HG02970 (cell line): ENCODE results near the gene SULF2.

Source experiments
- ATAC-seq: cut with Tn5 transposase; IDR thresholded peaks from one replicate; pipeline ENCODE4 v1.9.1; 2021; ENCODE audit warnings: mild to moderate bottlenecking, moderate library complexity, moderate number of reproducible peaks; ENCODE audit not compliant: unreplicated experiment, low FRiP score

The SULF2 gene

GRCh38 chr20:47691625-47692024 is 93.7 kb downstream of the SULF2 start:
- no peak for ATAC-seq

- no peak for ATAC-seq
Measured at GRCh38 chr20:47689731-47690130, 95.5 kb downstream of the SULF2 start.

GRCh38 chr20:47688385-47689381 is 96.6 kb downstream of the SULF2 start:
- no peak for ATAC-seq

DNA sequence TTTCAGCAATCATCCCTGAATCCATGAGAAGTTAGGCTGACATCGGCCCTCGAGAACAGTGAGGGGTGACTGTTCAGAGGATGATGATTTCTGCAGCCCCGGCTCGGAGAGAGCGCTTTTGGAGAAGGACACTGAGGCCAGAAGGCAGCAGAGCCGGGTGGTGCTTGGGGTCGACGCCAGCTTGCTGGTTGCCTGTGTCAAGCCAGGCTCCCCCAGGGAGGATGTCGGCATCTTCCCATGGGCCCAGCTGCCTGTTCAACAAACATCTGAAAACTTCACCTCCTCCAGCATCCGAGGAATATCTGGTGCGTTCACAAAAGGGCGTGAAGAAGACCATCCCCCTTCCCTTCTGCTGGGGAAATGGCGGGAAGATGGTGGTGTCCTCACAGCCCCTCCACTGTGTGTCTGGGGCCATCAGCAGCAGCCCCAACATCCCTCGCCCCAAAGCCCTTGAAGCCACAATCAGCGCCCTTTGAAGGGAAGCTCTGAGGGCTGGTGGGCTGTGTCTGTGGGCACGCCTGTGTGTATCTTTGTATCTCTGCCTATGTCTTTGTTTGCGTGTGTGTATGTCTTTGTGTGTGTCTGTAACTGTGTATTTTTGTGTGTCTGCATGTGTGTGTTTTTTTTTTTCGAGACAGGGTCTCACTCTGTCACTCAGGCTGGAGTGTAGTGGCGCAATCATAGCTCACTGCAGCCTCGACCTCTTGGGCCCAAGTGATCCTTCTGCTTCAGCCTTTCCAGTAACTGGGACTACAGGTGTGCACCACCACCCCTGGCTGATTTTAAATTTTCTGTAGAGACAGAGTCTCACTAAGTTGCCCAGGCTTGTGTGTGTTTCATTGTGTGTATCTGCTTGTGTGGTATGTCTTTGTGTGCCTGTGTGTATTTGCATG is 97.9 kb downstream of the SULF2 start:
- no peak for ATAC-seq

GRCh38 chr20:47686545-47686944 is 98.7 kb downstream of the SULF2 start:
- ATAC-seq = no peak

DNA sequence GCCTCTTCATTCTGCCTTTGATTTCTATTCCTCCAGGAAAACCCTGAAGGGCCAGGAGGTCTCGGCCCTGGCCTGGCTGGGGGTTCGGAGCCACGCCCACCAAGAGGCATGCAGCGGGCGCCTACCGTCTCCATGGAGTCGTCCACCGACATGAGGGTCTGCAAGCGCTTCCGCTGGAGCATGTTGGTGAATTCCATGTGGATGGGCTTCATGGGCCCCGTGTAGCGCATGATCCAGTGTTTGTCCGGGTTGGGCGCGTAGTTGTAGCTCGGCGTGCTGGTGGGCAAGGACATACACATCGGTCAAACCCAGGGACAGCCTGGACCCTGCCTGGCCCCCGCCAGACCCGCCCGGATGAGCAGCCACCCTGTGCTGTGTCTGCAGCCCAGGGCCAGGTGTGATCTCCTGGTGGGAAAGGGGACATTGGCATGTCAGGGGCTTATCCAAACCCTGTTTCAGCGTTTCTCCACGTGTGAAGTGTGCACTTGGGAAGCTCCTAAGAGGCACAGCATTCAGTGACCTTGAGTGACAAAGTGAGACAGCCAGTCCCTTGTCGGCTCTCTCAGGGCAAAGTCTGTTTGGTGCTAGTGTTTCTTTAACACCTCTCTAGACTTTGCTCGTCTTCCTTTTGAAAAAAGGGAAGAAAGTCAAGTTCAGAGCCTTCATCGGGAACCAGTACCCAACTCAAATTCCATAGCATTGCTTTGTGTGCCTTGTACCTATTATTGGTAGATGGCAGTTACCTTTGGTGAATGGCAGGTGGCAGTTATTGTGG is 100.8 kb downstream of the SULF2 start:
- ATAC-seq = no peak

- ATAC-seq = no peak
Measured at GRCh38 chr20:47682916-47683315, 102.4 kb downstream of the SULF2 start.

DNA sequence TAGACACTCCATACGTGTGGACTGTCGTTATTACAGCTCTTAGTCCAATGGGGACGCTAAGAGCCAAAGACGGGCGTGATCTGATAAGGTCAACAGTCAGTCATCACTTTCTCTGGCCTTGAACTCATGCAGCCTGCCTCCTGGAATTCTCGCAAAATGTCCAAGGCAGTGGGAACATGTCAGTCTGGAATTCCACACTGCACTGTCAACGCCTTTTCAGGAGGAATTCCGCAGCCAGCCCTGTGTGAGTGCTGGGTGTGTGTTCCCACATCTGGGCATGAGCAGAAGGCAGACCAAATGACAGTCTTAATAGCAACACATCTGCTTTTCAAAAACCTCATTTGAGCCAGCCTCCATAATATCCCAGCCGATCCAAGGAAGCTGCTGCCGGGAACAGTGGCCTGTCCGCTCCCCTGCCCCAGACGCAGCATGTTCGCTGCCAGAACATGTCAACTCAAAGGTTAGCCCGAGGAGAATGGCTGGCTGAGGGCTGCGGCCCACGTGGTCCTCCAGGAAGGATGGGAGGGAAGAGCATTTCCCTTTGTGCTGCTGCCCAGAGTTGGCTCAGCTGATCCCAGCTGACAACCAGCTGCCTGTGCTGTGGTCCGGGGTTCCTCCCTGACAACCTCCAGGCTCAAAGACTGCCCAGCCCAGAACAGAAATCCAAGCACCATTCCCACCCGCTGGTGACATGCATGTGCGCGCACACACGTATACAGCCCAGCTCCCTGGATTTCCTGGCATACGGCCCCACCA is 103.1 kb downstream of the SULF2 start:
- no peak for ATAC-seq

GRCh38 chr20:47680804-47681529 is 104.3 kb downstream of the SULF2 start:
- no peak for ATAC-seq

DNA sequence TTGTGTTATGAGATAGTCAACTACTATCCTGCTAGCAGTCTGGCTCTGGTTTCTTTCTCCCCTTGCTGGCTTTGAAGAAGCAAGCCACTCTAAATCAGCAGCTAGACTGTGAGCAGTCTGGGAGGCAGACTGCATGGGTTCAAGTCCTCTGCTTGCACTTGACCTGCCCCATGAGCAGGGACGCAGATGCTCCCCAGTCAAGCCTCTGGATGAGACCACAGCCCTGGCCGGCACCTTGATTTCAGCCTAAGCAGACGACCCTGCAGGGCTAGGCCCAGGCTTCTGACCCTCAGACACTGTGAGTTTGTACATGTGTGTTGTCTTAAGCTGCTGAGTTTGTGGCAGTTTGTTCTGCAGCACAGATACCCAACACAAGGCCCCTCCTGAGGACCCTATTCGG is 105.8 kb downstream of the SULF2 start:
- ATAC-seq = no peak

- ATAC-seq = no peak
Measured at GRCh38 chr20:47678536-47678935, 106.7 kb downstream of the SULF2 start.

DNA sequence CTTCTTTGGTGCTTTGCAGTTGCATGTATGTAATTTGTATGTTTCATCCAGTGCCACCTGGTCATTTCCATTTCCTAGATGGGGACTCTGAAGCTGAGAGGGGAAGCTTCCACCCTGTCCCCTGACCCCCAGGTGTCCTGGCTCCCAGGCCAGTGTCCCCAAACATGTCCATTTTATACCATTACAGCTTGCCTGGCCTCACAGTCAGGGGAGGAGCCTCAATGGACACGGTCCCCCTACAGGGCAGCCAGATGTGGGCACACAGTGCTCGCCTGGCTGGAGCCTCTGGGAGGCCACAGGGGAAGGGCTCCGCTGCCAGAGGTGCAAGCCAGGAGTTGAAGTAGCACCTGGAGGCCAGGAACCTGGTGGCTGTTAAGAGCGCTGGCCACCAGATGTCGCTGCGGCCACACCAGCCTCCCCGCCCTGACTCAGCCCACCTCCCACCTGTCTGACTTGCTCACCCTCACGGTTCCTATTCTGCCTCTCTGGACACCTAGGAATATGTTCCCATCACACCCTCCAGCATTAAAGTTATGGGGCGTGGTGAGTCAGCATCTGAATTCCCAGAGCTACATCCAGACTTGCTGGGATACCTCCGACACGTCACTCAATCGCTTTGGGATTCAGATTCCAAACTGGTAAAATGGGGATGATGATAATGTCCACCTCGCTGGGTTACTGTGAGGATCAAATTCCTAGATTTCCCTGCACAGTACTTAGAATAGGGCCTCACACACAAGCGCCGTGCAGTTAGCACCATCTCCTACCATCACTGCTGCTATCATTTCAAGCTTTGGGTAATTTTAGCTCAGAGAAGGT is 107.4 kb downstream of the SULF2 start:
- no peak for ATAC-seq

DNA sequence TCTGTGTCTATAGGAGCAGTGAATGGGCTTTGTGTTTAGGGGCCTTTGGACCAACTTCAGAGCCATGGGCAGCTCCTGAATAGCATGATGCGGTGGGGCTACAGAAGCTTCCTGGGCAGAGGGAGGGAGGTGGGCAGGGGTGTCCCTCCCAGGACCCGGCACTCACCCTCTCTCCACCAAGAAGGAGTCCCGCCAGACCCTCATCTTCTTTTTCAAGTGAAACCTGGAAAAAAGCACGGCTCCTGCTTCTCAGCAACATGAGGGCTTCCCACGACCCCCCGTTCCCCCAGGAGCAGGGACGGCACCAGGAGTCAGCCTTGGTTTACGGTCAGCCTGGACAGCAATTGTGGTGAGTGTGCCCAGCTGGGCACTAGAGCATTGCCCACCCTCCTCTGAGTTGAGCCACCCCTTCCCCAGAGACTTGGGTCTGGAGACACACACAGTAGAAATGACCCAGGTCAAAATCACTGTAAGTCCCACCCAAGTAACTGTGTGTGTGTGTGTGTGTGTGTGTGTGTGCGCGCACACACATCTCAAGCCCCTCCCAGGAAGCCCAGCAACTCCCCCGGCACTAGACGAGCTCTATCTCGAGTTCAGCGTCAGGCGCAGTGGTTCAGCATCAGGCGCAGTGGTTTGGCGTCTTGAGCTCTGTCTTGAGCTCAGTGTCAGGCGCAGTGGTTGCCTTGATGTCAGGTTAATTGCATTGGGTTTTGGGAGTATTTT is 108.2 kb downstream of the SULF2 start:
- no peak for ATAC-seq

DNA sequence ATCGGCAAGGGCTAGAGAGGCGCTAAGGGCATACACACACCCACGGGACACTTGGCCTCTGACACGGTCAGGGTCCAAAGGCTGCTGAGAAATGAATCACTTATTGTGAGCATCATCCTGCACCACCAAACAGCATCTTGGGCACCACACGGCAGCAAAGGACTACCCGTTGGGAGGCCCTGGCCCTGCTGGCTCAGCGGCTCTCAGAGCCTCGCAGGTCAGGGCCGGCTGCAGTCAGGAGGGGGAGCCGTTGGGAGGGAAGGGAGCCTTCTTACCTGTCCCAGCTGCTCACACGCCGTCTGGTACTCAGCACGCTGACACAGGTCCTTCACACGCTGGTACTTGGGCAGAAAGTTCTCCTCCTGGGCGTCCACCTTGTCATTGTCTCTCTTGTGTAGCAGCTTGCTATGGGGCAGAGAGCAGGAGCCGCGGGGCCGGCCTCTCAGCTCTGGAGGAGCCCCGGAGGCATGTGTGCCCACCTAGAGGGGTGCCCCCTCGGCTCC is 109.0 kb downstream of the SULF2 start:
- no peak for ATAC-seq

DNA sequence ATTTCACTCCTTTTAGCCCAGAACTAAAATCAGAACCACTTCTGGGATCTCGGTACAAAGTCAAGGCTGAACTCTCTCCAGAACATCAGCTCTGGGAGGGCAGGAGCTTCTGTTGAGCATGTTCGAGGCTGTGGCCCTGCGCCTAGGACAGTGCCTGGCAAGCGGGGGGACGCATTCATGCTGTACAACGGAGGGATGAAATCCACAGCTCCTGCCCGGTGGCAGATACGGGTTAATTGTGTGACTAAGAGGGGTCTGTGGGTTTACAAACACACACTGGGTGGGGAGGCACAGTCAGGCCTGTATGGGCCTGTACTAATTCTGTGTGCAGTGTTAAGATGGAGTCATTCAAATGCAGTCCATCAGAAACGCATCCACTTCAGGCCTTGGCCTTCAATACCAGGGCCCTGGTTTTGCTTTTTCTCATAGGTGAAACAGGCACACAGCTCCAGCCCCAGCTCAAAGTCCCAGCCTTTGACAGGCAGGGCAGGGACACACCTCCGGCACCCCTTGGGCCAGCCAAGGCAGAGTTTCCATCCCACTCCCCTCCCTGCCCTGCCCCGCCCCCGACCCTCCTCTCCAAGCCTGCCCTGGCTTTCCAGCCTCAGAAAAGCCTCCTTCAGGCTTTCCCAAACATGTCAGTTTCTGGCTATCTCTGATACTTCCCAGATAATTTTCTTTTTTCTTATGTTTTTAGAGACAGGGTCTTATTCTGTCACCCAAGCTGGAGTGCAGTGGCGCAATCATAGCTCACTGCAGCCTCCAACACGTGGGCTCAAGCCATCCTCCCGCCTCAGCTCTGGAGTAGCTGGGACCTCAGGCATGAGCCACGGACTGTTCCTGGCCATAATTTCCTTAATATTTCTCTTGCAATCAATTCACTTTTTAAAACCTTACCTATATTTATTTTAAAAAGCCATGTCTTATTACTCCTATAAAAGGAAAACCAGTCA is 109.8 kb downstream of the SULF2 start:
- no peak for ATAC-seq

DNA sequence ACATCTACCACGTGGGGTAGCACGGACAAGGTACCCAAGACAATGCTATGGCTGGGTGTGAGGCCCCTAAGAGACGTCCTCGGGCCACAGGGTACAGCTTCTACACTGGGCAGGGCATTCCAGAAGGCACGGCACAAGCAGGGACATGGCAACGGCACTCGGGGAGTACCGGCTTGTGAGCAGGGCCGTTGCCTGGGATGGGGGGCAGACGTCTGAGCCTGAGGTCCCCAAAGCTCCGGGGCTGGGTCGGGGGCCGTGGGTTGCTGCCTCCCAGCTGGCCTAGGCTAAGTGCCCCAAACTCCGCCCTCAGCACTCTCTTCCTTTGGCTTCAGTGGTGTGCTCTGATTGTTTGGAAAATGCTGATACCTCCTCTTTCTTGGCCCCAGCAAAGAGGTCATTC is 110.6 kb downstream of the SULF2 start:
- ATAC-seq = no peak
